ENCODE measurements around the gene PHF1. TPM values are rescaled to one million over a fixed set of nuclear protein-coding genes. Genes with fewer than 3 reads are reported as not detected.

PHF1 gene
- total RNA-seq, 2 donors from 2014 or later: 28.3 to 41.2 TPM

DNA sequence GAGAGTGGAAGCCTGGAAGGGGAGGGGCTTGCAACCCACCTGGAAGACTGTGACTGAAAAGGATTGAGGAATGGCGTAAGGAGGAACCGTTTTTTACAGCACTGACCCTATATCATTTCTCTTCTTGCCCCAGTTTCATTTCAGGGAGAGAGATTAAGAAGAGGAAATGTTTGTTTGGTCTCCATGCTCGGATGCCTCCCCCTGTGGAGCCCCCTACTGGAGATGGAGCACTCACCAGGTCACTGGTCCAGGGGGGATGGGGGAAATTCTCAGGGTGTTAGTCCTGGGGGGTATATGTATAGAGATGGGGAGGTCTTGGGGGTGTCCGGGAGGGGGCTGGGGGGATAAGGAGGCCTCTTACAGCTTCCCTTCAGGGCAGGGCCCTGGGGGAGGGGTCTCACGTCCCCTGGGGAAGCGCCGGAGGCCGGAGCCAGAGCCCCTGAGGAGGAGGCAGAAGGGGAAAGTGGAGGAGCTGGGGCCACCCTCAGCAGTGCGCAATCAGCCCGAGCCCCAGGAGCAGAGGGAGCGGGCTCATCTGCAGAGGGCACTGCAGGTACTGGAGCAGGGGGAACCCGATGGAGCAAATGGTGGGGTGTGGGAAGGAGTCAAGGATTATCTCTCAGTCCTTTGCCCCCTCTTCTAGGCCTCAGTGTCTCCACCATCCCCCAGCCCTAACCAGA lies 3.9 kb downstream of the PHF1 start:
- DNase-seq: no peak
- no peak for ATAC-seq
- intact Hi-C loops (cut with DNase I, micrococcal nuclease): no loop called here

DNA sequence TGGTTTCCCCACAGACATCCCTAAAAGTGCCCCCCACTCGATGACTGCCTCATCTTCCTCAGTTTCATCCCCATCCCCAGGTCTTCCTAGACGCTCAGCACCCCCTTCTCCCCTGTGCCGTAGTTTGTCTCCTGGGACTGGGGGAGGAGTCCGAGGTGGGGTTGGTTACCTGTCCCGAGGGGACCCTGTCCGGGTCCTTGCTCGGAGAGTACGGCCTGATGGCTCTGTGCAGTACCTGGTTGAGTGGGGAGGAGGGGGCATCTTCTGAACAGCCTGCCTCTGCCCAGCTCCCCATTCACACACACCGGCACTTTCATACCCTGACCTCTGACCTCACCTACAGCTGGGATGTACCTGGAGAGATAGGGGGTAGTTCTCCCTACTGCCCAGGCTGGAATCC lies 5.0 kb downstream of the PHF1 start:
- intact Hi-C loops (cut with DNase I, micrococcal nuclease): no loop called here
- ATAC-seq: no peak

GRCh38 chr6:33416386-33417127 lies 5.7 kb downstream of the PHF1 start:
- DNase-seq: no peak
- no peak for ATAC-seq
- intact Hi-C loops (cut with DNase I, micrococcal nuclease): no loop called here

More for the DNA sequence above, 5.0 kb downstream of the PHF1 start:
- DNase-seq: no peak

DNA sequence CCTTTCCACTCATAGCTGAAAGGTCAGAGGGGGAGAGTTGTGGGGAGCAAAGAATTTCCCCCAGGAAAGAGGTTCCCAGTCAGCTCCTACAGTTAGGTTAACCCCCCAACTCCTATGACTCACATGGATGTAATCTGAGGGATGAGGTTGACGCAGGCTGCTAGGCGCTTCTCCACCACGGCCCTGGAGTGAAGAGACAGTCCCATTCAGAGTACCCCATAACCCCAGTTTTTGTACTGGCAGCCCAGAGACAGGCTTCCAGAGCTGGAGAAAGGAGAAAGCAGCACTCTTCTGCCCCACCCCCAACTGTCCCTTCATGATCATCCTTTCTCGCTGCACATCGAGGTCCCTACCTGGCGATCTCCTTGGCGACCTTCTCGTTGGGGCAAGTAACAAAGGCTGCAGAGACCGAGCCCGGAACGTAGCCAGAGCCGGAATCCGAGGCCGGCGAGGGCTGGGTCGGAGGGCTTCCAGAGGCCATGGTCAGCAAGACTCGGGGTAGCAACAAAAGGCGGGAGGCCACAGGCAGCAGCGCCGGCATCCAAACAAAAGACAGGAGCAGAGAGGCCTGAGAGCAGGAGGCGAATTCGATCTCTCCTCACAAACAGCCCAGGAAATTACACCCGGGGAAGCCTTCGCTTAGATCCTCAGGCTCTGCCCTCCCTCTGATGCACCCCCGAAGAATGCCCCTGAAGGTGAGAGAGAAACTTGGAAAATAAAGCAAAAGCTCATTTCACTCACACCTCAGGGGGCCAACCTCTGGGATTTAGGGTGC lies 6.5 kb downstream of the PHF1 start:
- DNase-seq (peak in 1 of 2 donors; percentile 45), ATAC-seq (peak; percentile 0)
- intact Hi-C loops (cut with DNase I, micrococcal nuclease): no loop called here

DNA sequence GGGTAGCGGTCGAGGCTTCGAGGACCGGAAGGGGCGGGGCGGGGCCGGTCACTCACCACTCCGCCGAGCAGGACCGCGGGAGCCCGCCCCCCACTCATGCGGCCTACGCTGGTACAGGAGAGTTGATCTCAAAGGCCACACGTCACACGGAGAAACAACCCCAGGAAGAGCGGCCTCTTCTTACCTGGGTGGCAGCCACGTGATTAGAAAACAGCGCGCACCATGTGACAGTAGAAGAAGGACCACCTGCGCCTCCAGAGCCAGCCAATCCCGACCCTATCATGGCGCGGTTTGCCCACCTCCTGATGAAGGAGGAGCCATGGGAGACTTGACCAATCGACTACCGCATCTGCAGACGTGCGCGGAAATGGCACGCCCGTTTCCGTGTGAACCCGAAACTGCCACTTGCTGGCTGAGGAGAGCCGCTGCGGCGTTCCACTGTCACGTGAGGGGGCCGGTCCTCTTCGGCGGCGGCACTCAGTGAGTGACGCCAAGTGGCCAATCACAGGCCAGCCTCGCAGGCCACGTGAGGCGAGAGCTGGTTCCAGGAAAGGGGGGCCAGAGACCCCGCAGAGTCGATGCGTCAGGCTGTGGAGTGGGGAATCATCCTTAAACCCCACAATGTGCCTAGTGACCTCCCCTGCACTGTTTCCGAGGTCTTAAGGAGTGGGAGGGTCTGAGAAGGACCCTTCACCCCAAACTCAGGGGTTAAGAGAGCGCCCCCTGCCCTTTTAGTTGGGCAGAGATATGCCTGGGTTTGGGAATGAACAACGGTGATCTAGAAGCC lies 7.3 kb downstream of the PHF1 start, which contains the start of gene CUTA:
TSS of gene CUTA (minus strand) at position 205 of the 787 bp plus-strand sequence. CDS start at position 98, 107 bp downstream.
- DNase-seq (peak; percentile 98 to 100), ATAC-seq (peak; percentile 92)
- intact Hi-C loops (cut with DNase I, micrococcal nuclease): no loop called here

GRCh38 chr6:33418690-33419291 lies 8.0 kb downstream of the PHF1 start:
- ATAC-seq (no peak), DNase-seq (no peak)
- intact Hi-C loops (cut with DNase I, micrococcal nuclease): no loop called here

- no peak for ATAC-seq
- peak; percentile 61 to 76 for DNase-seq
- intact Hi-C loops (cut with DNase I, micrococcal nuclease): no loop called here
Measured at GRCh38 chr6:33419580-33420490, 9.0 kb downstream of the PHF1 start, which contains the start of gene SYNGAP1. SYNGAP1 (plus strand) TSS chr6:33420065; CDS start chr6:33420265, 200 bp downstream.

DNA sequence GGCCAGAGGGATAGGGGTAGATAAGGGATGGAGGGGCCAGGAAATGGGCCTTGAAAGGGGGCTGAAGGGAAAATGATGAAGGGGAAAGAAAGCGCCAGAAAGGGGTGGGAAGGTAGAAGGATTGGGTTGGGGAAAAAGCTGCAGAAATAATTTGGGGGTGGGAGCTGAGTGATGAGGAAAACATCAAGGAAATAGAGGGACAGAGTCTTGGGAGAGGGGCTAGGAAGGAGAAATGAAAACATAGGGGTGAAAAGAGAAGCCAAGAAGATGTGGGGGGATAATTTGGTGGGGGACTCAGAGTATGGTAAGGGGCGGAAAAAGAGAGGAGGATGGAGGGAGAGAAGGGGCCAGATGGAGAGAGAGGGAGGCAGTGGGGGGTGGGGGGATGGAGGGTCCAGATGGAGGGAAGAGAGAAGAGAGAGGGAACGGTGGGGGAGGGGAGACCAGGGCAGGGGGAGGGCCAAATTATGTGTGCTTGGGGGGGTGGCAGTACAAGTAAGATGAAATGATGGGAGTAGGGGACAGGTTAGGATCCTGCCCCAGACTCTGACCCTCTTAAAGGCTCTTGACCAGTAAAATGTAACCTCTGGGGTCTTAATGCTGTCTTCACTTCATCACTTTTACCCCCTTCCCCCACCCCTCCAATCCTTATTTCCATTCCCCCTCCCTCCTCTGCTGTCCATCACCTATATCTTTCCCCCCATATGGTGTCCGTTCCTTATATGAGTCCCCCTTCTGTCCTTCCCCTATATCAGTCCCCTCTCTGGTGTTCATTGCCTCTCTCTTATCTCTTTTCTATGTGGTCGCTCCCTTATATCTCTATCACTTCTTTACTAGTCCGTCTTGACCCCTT lies 9.9 kb downstream of the PHF1 start:
- intact Hi-C loops (cut with DNase I, micrococcal nuclease): no loop called here
- no peak for DNase-seq
- ATAC-seq: no peak

DNA sequence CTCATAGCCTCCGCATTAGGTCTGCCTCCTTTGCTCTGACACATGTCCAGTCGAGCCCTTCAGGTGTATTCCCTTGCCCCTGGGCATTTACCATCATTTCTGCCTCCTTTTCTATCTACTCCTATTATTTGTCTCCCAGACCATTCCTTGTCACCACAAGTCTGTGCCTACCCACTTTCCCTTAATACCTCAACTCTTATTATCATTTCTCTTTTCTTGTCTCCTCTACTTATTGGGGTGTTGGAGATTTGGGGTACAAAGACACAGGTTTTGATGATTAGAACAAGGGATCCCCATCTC lies 10.5 kb downstream of the PHF1 start:
- ATAC-seq (no peak), DNase-seq (no peak)
- intact Hi-C loops (cut with DNase I, micrococcal nuclease): no loop called here

DNA sequence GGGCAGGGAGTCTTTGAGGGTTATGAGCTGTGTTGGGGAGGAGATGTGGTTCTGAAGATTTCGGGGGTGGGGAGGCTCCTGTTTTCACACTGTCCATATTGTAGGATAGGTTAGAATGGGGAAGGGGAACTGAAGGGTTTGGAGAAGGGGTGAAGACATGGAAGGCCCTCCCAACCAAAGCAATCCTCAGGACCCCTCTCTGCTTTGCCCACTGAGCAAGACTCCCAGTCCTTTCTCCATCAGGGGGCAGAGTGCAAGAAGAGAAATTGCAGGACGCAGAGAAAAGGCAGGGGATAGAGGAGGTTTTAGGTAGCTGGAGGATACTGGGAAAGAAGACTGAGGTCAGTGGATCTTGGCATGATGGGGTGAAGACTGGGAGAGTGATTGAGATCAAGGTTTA lies 13.0 kb downstream of the PHF1 start:
- intact Hi-C loops (cut with DNase I, micrococcal nuclease): no loop called here
- ATAC-seq (no peak), DNase-seq (no peak)

- ATAC-seq: peak; percentile 12
- DNase-seq: no peak
- intact Hi-C loops (cut with DNase I, micrococcal nuclease): no loop called here
Measured at GRCh38 chr6:33424855-33425667, 14.2 kb downstream of the PHF1 start.

DNA sequence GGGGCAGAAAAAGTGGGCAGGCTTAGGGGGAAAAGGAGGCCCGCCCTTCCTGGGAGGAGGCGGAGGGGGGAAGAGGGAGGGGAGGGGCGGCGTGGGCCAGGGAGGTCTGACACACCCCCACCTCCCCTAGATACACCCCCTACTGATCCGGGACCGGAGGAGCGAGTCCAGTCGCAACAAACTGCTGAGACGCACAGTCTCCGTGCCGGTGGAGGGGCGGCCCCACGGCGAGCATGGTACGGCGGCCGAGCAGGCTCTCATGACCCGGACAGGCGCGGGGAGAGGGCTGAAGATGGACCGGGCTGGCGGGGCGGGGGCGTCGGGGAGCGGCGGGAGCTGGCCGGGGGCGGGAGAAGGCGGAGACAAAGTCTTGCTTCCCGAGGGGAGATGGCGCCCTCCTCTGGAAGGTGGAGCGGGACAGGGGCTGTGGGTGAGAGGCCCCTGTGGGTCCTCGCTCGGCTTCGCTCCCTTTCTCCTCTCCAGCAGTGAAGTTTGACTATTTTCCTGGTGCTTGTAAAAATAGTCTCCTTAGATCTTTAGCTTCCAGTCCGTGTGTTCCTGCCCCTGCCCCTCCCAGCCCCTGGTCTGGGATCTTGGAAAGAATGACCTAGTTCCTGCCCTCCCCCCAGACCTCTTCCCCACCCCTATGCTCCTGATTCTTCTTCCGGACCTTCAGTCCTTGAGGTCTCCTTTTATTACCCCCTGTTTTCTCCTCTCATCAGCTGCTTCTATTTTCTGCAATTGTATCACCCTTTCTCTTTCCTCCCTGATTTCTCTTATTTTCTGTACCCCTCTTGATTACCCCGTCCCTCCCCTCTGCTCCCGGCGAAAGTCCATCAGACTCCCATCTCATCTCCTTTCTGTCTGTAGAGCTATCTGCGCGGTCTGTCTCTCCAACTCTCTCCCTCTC lies 15.1 kb downstream of the PHF1 start:
- intact Hi-C loops (cut with DNase I, micrococcal nuclease): no loop called here
- ATAC-seq: peak; percentile 74
- DNase-seq: peak; percentile 92 to 93

- intact Hi-C loops (cut with DNase I, micrococcal nuclease): no loop called here
- DNase-seq (no peak), ATAC-seq (no peak)
Measured at GRCh38 chr6:33426590-33427511, 16.0 kb downstream of the PHF1 start.
